HepG2 (cell line): ENCODE measurements around the gene MSMB. TPM values are rescaled to one million over a fixed set of nuclear protein-coding genes. Genes with fewer than 3 reads are reported as not detected.

ENCODE experiments used
- CREB1 ChIP-seq, 2 experiments: fragments of 450-650 bp in 1 of 2; IDR thresholded peaks; 2 replicates each; pipeline ENCODE4 v1.6.1; 2016 to 2017; ENCODE audit warnings: control low read depth in 1 of 2, mild to moderate bottlenecking in 1 of 2, missing compliant biosample characterization in 1 of 2, missing genetic modification characterization in 1 of 2
- MIXL1 ChIP-seq: IDR thresholded peaks from 2 replicates; pipeline ENCODE4 v1.6.1; 2016
- THRA ChIP-seq: sonication (generic); formaldehyde crosslinking; IDR thresholded peaks from 2 replicates; pipeline ENCODE4 v1.4.0; 2020; ENCODE audit warnings: missing genetic modification reagents, borderline replicate concordance
- ZBTB40 ChIP-seq, 2 experiments: fragments of 450-650 bp in 1 of 2; sonication (generic) in 1 of 2; formaldehyde crosslinking in 1 of 2; IDR thresholded peaks; 2 replicates each; pipeline versions ENCODE4 v1.6.1 to v1.8.0; 2016 to 2022; ENCODE audit warnings: antibody characterized with exemption in 1 of 2, mild to moderate bottlenecking in 1 of 2, missing genetic modification reagents in 1 of 2
- ZFP1 ChIP-seq: IDR thresholded peaks from 2 replicates; pipeline ENCODE4 v1.6.1; 2016
- ZNF282 ChIP-seq: fragments of 450-650 bp; IDR thresholded peaks from 2 replicates; pipeline ENCODE4 v1.6.1; 2018; ENCODE audit not compliant: partially characterized antibody
- polyA plus RNA-seq, 8 experiments: library from polyadenylated mRNA; depleted of rRNA in 3 of 8; stranded (reverse) in 7 of 8; unstranded in 1 of 8; fragments of >200 nt; fragmentation: Illumina TruSeq in 4 of 8; extraction: Trizol in 4 of 8; gene quantifications; 2 replicates each; pipeline versions ENCODE4 v1.2.1 to v1.2.3, GENCODE V29; 2011 to 2016; ENCODE audit warnings: low read depth in 4 of 8, missing spikeins in 1 of 8, mixed read lengths in 1 of 8; ENCODE audit not compliant: insufficient read depth in 1 of 8
- total RNA-seq, 5 experiments: library from RNA; depleted of rRNA; stranded (reverse); fragments of >200 nt; fragmentation: Illumina TruSeq; extraction: Trizol; gene quantifications; 2 replicates each; pipeline ENCODE4 v1.2.3, GENCODE V29; 2016; ENCODE audit warnings: low read depth in 1 of 5
- TF ChIP-seq, protein P1 (sequence below): sonication (generic); formaldehyde crosslinking; IDR thresholded peaks from 2 replicates; pipeline ENCODE4 v1.9.0; 2021; ENCODE audit warnings: mild to moderate bottlenecking, missing genetic modification reagents
- TF ChIP-seq, protein P2 (sequence below): IDR thresholded peaks from 2 replicates; pipeline ENCODE4 v1.6.1; 2018; ENCODE audit warnings: missing genetic modification reagents, mild to moderate bottlenecking, missing compliant biosample characterization
- TF ChIP-seq, protein P3 (sequence below): sonication (generic); formaldehyde crosslinking; IDR thresholded peaks from 2 replicates; pipeline ENCODE4 v1.4.0; 2020; ENCODE audit warnings: mild to moderate bottlenecking, missing genetic modification reagents

Gene MSMB
- total and polyA plus RNA-seq, 2 of the 13 experiments (the other 11 are each of a cell fraction or from before 2014, with no cell fraction given), result 0.84 TPM; not detected in 1

DNA sequence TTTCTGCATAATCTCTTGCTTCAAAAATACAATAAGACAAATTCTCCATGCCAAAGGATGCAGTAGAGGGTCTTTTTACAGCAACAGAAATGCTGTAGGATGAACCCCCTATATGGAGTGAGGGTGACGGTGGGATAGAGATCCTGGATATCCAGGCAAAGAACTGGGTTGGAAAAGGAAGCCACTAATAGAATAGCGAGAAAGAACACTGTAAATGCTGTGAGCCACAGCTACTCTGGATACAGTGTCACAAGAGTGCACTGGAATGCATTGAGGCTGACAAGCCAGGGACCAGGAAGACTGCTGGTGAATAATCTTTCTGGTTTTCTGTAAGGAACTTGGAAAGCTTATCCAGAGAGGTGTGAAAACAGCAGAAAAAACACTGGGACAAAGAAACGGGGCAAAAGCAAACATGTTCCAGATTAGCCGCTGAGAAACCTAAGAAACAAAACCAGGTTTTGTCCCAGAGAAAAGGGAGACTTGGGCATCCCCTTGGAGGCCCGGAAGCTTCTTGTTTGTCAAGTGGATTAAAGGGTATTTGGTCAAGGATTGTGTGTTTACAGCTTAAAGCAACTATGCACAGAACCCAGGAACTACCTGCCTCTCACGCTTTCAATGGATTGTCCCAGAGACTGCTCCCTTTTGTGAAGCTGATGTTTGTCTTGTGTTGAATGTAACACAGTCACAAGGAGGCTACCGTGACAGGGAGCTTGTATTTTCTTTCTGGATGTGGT lies 6.2 kb upstream of the MSMB start (continued):
- TF ChIP-seq, protein P1, sequence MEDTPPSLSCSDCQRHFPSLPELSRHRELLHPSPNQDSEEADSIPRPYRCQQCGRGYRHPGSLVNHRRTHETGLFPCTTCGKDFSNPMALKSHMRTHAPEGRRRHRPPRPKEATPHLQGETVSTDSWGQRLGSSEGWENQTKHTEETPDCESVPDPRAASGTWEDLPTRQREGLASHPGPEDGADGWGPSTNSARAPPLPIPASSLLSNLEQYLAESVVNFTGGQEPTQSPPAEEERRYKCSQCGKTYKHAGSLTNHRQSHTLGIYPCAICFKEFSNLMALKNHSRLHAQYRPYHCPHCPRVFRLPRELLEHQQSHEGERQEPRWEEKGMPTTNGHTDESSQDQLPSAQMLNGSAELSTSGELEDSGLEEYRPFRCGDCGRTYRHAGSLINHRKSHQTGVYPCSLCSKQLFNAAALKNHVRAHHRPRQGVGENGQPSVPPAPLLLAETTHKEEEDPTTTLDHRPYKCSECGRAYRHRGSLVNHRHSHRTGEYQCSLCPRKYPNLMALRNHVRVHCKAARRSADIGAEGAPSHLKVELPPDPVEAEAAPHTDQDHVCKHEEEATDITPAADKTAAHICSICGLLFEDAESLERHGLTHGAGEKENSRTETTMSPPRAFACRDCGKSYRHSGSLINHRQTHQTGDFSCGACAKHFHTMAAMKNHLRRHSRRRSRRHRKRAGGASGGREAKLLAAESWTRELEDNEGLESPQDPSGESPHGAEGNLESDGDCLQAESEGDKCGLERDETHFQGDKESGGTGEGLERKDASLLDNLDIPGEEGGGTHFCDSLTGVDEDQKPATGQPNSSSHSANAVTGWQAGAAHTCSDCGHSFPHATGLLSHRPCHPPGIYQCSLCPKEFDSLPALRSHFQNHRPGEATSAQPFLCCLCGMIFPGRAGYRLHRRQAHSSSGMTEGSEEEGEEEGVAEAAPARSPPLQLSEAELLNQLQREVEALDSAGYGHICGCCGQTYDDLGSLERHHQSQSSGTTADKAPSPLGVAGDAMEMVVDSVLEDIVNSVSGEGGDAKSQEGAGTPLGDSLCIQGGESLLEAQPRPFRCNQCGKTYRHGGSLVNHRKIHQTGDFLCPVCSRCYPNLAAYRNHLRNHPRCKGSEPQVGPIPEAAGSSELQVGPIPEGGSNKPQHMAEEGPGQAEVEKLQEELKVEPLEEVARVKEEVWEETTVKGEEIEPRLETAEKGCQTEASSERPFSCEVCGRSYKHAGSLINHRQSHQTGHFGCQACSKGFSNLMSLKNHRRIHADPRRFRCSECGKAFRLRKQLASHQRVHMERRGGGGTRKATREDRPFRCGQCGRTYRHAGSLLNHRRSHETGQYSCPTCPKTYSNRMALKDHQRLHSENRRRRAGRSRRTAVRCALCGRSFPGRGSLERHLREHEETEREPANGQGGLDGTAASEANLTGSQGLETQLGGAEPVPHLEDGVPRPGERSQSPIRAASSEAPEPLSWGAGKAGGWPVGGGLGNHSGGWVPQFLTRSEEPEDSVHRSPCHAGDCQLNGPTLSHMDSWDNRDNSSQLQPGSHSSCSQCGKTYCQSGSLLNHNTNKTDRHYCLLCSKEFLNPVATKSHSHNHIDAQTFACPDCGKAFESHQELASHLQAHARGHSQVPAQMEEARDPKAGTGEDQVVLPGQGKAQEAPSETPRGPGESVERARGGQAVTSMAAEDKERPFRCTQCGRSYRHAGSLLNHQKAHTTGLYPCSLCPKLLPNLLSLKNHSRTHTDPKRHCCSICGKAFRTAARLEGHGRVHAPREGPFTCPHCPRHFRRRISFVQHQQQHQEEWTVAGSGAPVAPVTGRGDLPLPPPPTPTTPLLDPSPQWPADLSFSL (CRISPR knock-in tag), result peak; percentile 98
- peak; percentile 75; the same call in 1 of the 2 replicates for TF ChIP-seq THRA
- peak; percentile 88 for TF ChIP-seq MIXL1 (CRISPR knock-in tag)
- TF ChIP-seq, protein P2, sequence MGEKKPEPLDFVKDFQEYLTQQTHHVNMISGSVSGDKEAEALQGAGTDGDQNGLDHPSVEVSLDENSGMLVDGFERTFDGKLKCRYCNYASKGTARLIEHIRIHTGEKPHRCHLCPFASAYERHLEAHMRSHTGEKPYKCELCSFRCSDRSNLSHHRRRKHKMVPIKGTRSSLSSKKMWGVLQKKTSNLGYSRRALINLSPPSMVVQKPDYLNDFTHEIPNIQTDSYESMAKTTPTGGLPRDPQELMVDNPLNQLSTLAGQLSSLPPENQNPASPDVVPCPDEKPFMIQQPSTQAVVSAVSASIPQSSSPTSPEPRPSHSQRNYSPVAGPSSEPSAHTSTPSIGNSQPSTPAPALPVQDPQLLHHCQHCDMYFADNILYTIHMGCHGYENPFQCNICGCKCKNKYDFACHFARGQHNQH (CRISPR knock-in tag), result peak; percentile 98
- TF ChIP-seq, protein P3, sequence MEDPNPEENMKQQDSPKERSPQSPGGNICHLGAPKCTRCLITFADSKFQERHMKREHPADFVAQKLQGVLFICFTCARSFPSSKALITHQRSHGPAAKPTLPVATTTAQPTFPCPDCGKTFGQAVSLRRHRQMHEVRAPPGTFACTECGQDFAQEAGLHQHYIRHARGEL, result no peak
- peak; percentile 73; the same call in 1 of the 2 replicates for TF ChIP-seq ZFP1
- TF ChIP-seq ZNF282, result no peak
- no peak for TF ChIP-seq ZBTB40 (IDR thresholded peaks at IDR 0.05)
- TF ChIP-seq ZBTB40 (CRISPR knock-in tag; IDR thresholded peaks at IDR 0.05), result peak; percentile 63; the same call in 1 of the 2 replicates
- no peak for TF ChIP-seq CREB1 (IDR thresholded peaks at IDR 0.05)
- peak; percentile 63 for TF ChIP-seq CREB1 (CRISPR knock-in tag; IDR thresholded peaks at IDR 0.05)
